ENCODE measurements around the gene MOCS1.

Gene MOCS1

GRCh38 chr6:39925191-39925930 lies 8.9 kb downstream of the MOCS1 start:
- DNase-seq (ENCODE audit: low read depth): no peak
- TF ChIP-seq, protein P1, sequence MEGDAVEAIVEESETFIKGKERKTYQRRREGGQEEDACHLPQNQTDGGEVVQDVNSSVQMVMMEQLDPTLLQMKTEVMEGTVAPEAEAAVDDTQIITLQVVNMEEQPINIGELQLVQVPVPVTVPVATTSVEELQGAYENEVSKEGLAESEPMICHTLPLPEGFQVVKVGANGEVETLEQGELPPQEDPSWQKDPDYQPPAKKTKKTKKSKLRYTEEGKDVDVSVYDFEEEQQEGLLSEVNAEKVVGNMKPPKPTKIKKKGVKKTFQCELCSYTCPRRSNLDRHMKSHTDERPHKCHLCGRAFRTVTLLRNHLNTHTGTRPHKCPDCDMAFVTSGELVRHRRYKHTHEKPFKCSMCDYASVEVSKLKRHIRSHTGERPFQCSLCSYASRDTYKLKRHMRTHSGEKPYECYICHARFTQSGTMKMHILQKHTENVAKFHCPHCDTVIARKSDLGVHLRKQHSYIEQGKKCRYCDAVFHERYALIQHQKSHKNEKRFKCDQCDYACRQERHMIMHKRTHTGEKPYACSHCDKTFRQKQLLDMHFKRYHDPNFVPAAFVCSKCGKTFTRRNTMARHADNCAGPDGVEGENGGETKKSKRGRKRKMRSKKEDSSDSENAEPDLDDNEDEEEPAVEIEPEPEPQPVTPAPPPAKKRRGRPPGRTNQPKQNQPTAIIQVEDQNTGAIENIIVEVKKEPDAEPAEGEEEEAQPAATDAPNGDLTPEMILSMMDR (conservative IDR thresholded peaks at IDR 0.05; ENCODE audit: low read depth, low read length): no peak
- no peak overlapping the region for H3K4me3 ChIP-seq (ENCODE audit: low read length)

DNA sequence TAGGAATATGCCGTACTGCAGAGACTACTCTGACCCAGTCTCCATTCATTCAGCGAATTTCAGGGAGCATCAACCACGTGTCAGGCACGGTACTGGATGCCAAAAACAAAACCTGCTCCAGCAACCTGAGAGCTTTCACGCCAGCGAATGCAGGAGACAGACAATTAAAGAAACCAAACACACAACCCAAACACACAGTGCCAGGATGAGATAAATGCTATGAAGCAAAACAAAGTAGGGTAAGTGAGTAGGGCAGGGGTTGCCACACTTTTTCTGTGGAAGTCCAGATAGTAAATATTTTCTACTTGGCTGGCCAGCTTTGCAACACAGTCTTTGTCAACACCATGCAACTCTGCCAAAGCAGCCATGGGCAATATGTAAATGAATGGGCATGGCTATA lies 10.0 kb downstream of the MOCS1 start:
- H3K4me3 ChIP-seq (ENCODE audit: low read length): no peak overlapping the region
- TF ChIP-seq, protein P1 (conservative IDR thresholded peaks at IDR 0.05; ENCODE audit: low read depth, low read length): no peak
- no peak for DNase-seq (ENCODE audit: low read depth)

- no peak for DNase-seq (ENCODE audit: low read depth)
- TF ChIP-seq, protein P1 (conservative IDR thresholded peaks at IDR 0.05; ENCODE audit: low read depth, low read length): no peak
- H3K4me3 ChIP-seq (ENCODE audit: low read length): no peak overlapping the region
These were observed 10.4 kb downstream of the MOCS1 start for GRCh38 chr6:39923861-39924260.

DNA sequence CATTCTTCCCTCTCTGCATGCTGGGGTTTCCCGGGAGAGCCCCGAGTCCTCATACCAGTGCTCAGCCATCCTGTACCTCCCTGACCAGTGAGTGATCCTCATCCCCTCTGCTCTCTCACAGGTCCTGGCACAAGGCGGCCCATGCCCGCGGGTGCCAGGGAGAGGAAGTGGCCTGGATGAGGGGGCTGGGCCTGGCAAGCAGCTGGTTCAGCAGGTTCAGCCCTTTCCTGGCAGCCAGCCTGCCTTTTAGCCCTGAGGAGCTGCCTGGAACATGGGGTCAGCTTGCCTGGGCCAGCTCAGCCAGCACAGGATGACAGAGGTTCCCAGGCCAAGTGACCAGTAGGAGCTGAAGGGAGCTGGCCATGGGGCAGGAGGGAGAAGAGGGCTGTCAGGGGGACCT lies 10.9 kb downstream of the MOCS1 start:
- TF ChIP-seq, protein P1 (conservative IDR thresholded peaks at IDR 0.05; ENCODE audit: low read depth, low read length): no peak
- no peak for DNase-seq (ENCODE audit: low read depth)
- no peak overlapping the region for H3K4me3 ChIP-seq (ENCODE audit: low read length)

DNA sequence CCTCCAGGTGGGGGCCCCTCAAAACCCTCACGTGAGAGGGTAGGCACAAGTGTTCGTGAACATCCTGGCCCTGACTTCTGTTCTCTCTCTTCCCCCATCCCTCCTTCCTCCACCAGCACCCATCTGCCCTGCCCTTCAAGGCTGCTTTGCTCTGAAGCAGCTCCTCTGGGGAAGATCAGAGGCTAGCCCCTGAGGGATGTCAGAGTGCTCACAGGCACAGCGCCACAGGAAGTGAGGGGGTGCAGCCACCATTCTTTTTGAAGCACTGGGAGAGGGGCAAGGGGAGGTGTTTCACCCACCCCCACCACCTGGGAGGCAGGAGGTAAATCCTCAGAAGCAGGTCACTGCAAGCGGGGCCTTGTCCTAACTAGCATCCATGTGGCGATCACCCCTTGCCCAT lies 11.4 kb downstream of the MOCS1 start:
- TF ChIP-seq, protein P1 (conservative IDR thresholded peaks at IDR 0.05; ENCODE audit: low read depth, low read length): no peak
- H3K4me3 ChIP-seq (ENCODE audit: low read length): no peak overlapping the region
- DNase-seq (ENCODE audit: low read depth): no peak

- TF ChIP-seq, protein P1 (conservative IDR thresholded peaks at IDR 0.05; ENCODE audit: low read depth, low read length): no peak
- no peak for DNase-seq (ENCODE audit: low read depth)
These were observed 14.1 kb downstream of the MOCS1 start for GRCh38 chr6:39920157-39920556.

GRCh38 chr6:39918831-39919230 lies 15.4 kb downstream of the MOCS1 start:
- no peak for DNase-seq (ENCODE audit: low read depth)
- TF ChIP-seq, protein P1 (conservative IDR thresholded peaks at IDR 0.05; ENCODE audit: low read depth, low read length): no peak

More at GRCh38 chr6:39920157-39920556, 14.1 kb downstream of the MOCS1 start:
- no peak overlapping the region for H3K4me3 ChIP-seq (ENCODE audit: low read length)

More at GRCh38 chr6:39918831-39919230, 15.4 kb downstream of the MOCS1 start:
- no peak overlapping the region for H3K4me3 ChIP-seq (ENCODE audit: low read length)

Data from retinal pigment epithelial cell (primary cell).